Skeletal muscle cell (primary cell): ENCODE measurements around the gene DESI1.
"Not testable (repeated sequence)": the region's sequence is repeated elsewhere in the genome, so short reads cannot be mapped to it uniquely, and the experiment has no call there.

Source experiments
- DNase-seq: peaks from one replicate; pipeline ENCODE4 v3.0.0-alpha.2; 2010; ENCODE audit warnings: low read depth
- H3K4me3 ChIP-seq: 2 replicates; pipeline ENCODE4 v1.5.1; 2011; ENCODE audit warnings: low read depth, mild to moderate bottlenecking, control low read depth, low read length, moderate library complexity

DESI1 gene

DNA sequence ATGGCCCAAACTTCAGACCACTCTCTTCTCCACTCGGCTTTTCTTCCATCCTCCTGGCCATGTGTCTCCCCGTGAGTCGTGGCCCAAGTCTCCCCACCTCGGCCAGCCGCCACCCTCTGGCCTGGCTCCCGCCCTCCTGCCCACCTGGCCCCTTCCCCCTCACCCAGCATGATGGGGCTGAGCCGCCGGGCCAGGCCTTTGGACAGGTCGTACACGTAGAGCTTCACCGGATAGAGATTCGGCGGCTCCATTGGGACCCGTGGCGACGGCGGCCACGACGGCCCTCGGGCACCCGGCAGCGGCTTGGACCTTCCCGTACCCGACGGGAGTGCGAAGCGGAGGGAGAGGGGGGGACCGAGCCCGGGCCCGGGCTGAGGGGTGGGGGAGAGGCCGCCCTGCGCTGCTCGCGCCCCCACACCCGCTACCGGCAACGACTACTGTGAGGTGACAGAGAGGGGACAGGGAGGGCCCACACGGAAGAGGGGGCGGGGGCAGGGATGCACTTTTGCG is at the start of gene DESI1:
DESI1 (minus strand) TSS at position 455 of the 510 bp plus-strand sequence; CDS start at position 251, 204 bp downstream.
- no peak for DNase-seq
- H3K4me3 ChIP-seq, result peak within 1 kb of the TSS; percentile 97

DNA sequence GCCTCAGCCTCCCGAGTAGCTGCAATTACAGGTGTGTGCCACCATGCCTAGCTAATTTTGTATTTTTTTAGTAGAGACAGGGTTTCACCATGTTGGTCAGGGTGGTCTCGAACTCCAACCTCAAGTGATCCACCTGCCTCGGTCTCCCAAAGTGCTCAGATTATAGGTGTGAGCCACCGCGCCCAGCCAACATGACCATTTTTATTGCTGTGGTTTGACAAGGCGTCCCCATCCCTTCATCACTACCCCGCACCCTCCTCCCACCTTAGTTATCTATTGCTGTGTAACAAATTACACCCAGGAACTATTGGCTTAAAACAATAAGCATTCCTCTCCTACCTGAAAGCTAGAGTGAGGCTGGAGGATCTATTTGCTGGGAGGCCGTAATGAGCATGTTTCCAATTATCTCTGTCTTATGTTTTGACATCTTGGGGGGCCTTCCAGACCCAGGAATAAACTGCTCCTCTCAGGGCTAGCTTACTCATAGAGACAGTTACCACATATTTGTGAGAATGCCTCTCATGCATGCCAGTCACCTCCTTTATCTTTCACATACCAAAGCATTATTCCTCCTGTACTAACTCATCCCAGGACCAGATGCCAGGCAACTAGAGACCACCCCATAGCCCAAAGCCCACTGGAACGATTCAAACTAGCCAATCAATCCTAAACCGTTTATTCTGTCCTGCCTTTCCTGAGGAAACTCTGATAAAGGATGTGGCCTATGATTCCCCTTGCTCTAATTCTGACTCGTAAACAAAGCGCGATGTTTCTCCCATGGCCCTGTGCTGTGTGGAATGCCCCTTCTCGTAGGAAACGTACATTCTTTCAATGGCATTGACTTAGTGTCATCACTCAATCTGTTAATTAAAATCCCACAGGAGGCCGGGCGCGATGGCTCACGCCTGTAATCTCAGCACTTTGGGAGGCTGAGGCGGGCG is 48.4 kb upstream of the DESI1 start:
- H3K4me3 ChIP-seq, result no peak overlapping the region
- DNase-seq, result peak; percentile 41

DNA sequence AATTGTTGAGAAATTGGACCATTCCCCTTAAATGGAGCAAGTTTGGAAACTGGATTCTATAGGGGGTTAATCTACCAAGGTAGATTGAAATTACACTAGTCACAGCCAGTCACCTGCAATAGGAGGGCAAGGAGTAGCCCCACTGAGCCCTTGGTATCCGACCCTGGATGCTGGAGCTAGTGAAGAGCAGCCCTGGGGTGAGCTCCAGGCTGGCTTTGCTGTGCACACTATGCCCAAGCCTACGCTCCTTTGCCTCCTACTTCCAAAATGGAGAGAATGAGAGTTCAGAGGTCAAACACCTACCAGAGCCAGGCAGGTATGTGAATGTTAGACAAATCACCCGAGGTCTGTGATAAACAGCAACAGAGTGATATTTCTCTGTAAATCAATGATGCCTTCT is 44.1 kb upstream of the DESI1 start:
- no peak overlapping the region for H3K4me3 ChIP-seq

DNA sequence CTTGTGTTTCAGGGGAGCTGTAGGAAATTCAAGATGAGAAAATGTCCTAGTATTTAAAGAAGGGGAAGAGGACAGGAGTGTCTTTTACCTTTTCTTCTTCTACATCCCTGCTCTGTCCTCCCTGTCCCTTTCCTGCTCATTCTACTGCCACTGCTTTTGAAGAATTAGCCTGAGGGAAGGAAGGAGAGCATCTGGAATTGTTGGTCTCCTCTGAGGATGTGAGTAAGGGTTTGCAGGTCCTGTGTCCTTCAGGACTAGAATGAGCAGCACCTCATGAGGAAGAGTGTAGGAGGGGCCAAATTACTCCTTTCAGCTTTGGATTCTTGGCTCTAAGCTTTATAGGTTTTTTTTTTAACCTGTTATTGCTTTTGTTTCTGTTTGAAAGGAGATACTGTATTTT is 43.6 kb upstream of the DESI1 start:
- no peak for DNase-seq
- H3K4me3 ChIP-seq, result no peak overlapping the region

More for the DNA sequence above, 44.1 kb upstream of the DESI1 start:
- no peak for DNase-seq

DNA sequence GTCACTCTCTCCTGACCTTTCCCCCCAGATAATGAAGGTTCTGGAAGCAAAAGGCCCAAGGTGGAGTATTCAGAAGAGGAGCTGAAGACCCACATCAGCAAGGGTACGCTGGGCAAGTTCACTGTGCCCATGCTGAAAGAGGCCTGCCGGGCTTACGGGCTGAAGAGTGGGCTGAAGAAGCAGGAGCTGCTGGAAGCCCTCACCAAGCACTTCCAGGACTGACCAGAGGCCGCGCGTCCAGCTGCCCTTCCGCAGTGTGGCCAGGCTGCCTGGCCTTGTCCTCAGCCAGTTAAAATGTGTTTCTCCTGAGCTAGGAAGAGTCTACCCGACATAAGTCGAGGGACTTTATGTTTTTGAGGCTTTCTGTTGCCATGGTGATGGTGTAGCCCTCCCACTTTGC is 42.8 kb upstream of the DESI1 start:
- not testable (repeated sequence) for H3K4me3 ChIP-seq, DNase-seq

DNA sequence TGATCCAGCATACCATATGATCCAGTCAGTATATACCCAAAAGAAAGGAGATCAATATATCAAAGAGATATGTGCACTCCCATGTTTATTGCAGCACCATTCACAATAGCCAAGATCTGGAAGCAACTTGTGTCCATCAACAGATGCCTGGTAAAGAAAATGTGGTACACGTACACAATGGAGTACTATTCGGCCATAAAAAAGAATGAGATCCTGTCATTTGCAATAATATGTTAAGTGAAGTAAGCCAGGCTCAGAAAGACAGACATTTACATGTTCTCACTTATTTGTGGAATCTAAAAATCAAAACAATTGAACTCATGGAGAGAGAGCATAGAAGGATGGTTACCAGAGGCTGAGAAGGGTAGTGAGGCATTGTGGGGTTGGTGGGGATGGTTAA is 40.9 kb upstream of the DESI1 start:
- no peak for DNase-seq
- H3K4me3 ChIP-seq, result no peak overlapping the region

DNA sequence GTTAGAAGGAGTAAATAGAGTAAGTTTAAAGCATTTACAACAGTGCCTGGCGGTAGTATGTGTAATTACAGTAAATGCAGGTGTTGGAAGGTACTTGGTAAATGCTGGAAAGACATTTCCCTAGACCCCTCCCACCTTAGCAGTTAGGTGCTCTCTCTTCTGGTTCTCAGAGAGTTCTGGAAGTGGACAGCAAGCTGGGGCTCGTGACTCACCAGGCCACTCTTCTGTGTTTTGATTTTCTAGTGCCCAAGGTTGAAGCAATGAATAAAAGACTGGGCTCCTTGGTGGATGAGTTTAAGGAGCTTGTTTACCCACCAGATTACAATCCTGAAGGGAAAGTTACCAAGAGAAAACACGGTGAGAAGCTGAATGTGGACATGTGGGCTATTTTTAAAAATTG is 40.2 kb upstream of the DESI1 start:
- no peak for DNase-seq

DNA sequence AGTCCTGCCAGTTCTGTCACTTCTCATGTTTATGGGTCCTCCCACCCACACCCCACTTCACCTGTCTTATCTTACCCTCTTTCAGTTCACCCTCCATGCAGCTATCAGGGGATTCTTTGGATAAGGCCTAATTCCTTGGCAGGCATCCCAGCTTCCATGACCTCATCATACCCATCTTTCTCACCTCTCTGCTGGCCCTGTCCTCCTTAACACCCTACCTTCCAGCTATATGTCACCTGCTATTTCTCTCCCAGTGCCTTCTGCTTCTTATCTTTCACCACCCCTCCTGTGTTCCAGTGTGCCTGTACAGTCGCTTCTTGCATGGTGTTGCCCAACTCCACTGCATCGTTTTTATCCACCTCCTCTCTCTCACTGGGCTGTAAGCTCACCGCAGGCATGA is 39.6 kb upstream of the DESI1 start:
- H3K4me3 ChIP-seq, result no peak overlapping the region
- no peak for DNase-seq

More for the DNA sequence above, 40.2 kb upstream of the DESI1 start:
- no peak overlapping the region for H3K4me3 ChIP-seq

DNA sequence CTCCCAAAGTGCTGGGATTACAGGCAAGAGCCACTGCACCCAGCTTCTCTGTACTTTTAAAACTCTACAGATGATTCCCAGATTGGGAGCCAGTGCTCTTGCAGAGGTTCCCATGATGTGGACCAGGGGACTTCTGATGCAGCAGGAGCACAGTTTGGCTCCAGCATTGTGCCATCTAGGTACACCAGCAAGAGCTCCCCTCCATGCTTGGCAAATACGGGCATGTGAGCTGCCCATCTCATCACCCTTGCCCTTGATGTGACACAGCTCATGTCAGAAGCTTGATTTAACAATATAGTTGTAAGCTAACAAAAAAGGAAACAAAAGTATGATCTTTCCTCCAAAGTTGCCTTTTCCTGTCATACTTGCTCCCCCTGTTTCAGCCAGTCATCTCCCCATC is 39.1 kb upstream of the DESI1 start:
- no peak overlapping the region for H3K4me3 ChIP-seq
- DNase-seq, result no peak

DNA sequence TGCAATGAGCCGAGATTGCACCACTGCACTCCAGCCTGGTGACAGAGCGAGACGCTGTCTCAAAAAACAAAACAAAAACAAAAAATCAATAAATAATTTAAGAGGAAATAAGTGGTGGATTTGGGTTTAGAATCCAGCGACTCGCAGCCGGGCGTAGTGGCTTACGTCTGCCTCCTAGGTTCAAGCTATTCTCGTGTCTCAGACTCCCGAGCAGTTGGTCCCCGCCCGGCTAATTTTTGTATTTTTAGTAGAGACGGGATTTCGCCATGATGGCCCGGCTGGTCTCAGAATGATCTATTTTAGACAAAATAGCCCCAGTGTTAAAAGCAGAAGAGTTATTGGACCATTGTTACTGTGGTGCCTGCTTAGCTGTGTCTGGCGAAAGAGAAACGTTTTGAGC is 38.0 kb upstream of the DESI1 start:
- H3K4me3 ChIP-seq, result no peak overlapping the region
- DNase-seq, result no peak

DNA sequence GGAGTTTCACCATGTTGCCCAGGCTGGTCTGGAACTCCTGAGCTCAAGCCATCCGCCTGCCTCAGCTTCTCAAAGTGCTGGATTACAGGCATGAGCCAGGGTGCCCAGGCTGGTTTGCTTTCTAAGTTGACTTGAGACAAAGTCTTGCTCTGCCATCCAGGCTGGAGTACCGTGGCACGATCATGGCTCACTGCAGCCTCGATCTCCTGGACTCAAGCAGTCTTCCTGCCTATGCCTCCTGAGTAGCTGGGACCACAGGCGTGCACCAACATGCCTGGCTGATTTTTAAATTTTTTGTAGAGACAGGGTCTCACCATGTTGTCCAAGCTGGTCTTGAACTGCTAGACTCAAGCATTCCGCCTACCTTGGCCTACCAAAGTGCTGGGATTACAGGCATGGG is 36.9 kb upstream of the DESI1 start:
- DNase-seq, result no peak

DNA sequence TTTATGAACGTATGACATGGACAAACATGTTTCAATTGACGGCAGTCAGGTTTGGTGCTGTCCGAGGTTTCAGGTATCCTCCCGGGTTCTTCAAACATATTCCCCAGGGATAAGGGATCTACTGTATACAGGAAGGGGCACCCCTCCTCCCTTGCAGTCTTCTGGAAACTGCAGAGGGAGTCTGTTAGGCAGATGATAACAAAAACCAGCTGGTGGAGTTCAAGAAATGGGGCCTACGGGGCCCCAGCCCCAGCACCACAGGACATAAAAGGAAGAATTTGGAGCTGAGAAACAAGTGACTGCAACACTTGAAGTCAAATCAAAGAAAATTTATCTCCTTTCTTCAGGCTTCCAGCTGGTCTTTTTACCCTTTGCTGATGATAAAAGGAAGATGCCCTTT is 35.7 kb upstream of the DESI1 start:
- no peak overlapping the region for H3K4me3 ChIP-seq
- no peak for DNase-seq

More for the DNA sequence above, 36.9 kb upstream of the DESI1 start:
- H3K4me3 ChIP-seq, result no peak overlapping the region

DNA sequence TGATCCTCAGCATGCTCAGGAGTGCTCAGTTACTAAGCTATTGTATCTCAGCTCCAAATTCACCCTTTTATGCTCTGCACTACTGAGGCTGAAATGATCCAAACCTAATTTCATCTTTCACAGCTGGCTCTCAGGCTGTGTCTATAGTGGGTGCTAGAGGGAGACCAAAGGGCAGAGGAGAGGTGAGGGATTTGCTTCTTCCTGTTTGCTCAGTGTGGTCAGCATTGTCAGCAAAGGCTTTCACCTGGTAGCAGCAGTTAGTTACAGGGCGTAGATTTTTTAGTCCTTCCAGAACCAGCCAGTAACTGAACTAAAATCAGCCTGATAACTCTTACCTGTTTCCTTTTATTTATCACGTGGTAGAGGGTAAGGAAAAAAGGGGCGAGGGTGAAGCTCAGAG is 33.5 kb upstream of the DESI1 start:
- no peak overlapping the region for H3K4me3 ChIP-seq
- no peak for DNase-seq

DNA sequence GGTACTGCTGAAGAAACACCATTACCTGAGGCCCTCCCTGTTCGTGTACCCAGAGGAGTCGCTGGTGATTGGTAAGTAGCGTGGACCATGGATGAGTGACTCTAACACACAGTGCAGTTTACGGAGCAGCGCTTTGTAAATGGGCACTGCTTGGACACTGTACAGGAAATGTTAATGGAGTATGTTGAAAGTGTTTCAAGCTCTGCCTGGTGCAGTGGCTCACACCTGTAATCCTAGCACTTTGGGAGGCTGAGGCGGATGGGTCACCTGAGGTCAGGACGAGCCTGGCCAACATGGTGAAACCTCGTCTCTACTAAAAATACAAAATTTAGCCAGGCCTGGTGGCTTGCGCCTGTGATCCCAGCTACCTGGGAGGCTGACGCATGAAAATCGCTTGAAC is 30.0 kb upstream of the DESI1 start:
- H3K4me3 ChIP-seq, result no peak overlapping the region
- no peak for DNase-seq

DNA sequence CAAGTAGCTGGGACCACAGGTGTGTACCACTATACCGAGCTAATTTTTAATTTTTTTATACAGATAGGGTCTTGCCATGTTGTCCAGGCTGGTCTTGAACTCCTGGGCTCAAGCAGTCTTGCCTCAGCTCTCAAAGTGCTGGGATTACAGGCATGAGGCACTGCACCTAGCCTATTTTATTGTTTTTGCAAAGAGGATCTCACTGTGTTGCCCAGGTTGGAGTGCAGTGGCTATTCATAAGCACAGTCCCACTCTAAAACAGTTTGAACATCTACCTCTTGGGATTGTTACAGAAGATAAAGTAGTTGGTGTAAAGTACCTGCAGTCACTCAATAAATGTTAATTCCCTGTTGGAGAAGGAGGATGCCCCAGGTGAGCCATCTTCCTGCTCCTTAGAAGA is 29.4 kb upstream of the DESI1 start:
- H3K4me3 ChIP-seq, result no peak overlapping the region
- DNase-seq, result no peak

DNA sequence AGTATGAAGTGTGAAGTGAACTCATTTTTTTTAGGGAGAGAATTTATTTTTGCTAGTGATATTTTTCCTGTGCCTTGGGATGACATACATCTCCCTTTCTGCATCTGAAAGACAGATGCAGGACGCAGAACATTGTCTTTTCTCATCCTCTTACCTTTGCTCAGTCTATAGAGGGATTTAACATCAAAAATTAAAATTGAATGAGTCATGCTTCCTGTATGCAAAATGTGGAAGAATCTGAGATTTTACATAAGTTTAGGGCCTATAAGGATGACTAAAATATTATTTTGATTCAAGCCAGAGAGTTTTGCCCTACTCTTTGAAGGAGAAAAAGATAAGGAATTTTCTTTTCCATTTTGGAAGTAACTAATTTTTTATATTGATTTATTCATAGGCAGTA is 27.6 kb upstream of the DESI1 start:
- no peak for DNase-seq

DNA sequence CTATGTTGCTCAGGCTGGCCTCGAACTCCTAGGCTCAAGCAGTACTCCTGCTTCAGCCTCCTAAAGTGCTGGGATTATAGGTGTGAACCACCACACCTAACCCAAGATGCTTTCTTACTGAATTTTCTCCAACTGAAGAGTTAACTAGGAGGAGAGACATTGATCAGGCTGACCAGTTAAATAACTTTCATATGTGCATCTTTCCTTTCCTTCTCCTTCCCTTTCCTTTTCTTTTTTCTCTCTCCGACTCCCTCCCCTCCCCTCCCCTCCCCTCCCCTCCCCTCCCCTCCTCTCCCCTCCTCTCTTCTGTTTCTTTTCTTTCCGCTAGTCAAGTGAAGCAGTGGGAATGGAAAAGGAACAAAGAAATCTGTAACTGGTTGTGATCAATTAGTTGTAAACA is 26.9 kb upstream of the DESI1 start:
- DNase-seq, result no peak

More for the DNA sequence above, 27.6 kb upstream of the DESI1 start:
- H3K4me3 ChIP-seq, result no peak overlapping the region

DNA sequence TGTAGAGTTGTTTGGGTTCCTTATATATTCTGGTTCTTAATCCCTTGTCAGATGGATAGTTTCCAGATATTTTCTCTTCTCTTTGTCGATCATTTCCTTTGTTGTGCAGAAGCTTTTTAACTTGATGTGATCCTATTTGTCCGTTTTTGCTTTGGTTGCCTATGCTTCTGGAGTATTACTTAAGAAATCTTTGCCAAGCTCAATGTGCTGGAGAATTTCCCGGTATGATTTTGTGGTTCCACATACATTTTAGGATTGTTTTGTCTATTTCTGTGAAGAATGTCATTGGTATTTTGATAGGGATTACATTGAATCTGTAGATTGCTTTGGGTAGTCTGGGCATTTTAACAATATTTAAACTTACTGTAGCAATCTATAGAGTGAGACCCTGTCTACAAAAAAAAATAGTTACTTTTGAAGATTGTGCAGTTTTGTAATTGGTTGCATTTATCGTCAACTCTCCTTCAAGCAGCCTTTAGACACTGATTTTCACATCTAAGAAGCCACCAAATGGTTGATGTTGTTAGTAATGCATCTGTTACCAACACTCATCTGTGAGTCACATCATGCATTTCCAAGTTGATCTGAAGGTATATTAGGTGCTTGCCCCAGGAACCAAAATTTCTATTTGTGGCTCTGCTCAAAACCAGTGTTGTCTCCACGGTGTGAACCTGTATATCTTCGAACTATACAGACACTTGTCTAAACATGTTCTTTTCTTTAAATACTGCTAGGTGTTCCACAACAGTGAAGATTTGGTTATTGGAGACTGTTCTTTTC is 21.7 kb upstream of the DESI1 start:
- no peak for DNase-seq
- no peak overlapping the region for H3K4me3 ChIP-seq

More for the DNA sequence above, 26.9 kb upstream of the DESI1 start:
- no peak overlapping the region for H3K4me3 ChIP-seq

DNA sequence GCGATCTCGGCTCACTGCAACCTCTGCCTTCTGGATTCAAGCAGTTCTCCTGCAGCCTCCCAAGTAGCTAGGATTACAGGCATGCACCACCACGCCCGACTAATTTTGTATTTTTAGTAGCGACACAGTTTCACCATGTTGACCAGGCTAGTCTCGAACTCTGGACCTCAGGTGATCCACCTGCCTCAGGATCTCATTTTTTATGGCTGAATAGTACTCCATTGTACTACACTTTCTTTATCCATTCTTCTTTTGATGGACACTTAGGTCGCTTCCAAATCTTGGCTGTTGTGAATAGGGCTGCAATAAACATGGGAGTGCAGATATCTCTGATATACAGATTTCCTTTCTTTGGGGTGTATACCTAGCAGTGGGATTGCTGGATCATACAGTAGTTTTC is 21.0 kb upstream of the DESI1 start:
- DNase-seq, result no peak
- no peak overlapping the region for H3K4me3 ChIP-seq

DNA sequence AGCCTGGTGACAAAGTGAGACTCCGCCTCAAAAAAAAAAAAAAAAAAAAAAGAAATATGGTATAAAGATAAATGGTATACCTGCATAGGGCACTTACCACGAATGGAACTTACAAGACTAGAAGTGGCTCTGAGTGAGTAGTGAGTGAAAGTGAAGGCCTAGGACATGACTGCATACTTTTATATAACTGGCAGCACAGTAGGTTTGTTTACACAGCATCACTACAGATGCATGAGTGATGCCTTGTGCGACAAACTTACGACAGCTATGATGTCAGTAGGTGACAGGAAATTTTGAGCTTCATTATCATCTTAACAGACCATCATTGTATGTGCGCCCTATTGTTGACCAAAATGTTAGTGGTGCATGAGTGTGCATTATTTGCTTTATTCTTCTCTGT is 17.9 kb upstream of the DESI1 start:
- no peak overlapping the region for H3K4me3 ChIP-seq
- no peak for DNase-seq
